ENCODE results near the gene RND1. TPM values are rescaled to one million over a fixed set of nuclear protein-coding genes. Genes with fewer than 3 reads are reported as not detected.

RND1 gene
- total and polyA plus RNA-seq, 2 of the 13 experiments (the other 11 are each of a cell fraction or from before 2014, with no cell fraction given) = 1.8 to 1.9 TPM

GRCh38 chr12:48889679-48890078 is 24.0 kb upstream of the RND1 start (continued):
- TF ChIP-seq MYPOP (CRISPR knock-in tag; IDR thresholded peaks at IDR 0.05) = no peak
- TF ChIP-seq TBP (CRISPR knock-in tag; IDR thresholded peaks at IDR 0.05) = no peak
- TF ChIP-seq ZNF703 (CRISPR knock-in tag; IDR thresholded peaks at IDR 0.05; ENCODE audit: borderline replicate concordance) = no peak
- TF ChIP-seq, protein P1, sequence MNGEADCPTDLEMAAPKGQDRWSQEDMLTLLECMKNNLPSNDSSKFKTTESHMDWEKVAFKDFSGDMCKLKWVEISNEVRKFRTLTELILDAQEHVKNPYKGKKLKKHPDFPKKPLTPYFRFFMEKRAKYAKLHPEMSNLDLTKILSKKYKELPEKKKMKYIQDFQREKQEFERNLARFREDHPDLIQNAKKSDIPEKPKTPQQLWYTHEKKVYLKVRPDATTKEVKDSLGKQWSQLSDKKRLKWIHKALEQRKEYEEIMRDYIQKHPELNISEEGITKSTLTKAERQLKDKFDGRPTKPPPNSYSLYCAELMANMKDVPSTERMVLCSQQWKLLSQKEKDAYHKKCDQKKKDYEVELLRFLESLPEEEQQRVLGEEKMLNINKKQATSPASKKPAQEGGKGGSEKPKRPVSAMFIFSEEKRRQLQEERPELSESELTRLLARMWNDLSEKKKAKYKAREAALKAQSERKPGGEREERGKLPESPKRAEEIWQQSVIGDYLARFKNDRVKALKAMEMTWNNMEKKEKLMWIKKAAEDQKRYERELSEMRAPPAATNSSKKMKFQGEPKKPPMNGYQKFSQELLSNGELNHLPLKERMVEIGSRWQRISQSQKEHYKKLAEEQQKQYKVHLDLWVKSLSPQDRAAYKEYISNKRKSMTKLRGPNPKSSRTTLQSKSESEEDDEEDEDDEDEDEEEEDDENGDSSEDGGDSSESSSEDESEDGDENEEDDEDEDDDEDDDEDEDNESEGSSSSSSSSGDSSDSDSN (CRISPR knock-in tag; IDR thresholded peaks at IDR 0.05) = no peak
- TF ChIP-seq KDM5A (IDR thresholded peaks at IDR 0.05; ENCODE audit: borderline replicate concordance, low read length) = no peak
- no peak for TF ChIP-seq PHF20 (CRISPR knock-in tag; IDR thresholded peaks at IDR 0.05)
- TF ChIP-seq ZNF564 (CRISPR knock-in tag; IDR thresholded peaks at IDR 0.05) = no peak

DNA sequence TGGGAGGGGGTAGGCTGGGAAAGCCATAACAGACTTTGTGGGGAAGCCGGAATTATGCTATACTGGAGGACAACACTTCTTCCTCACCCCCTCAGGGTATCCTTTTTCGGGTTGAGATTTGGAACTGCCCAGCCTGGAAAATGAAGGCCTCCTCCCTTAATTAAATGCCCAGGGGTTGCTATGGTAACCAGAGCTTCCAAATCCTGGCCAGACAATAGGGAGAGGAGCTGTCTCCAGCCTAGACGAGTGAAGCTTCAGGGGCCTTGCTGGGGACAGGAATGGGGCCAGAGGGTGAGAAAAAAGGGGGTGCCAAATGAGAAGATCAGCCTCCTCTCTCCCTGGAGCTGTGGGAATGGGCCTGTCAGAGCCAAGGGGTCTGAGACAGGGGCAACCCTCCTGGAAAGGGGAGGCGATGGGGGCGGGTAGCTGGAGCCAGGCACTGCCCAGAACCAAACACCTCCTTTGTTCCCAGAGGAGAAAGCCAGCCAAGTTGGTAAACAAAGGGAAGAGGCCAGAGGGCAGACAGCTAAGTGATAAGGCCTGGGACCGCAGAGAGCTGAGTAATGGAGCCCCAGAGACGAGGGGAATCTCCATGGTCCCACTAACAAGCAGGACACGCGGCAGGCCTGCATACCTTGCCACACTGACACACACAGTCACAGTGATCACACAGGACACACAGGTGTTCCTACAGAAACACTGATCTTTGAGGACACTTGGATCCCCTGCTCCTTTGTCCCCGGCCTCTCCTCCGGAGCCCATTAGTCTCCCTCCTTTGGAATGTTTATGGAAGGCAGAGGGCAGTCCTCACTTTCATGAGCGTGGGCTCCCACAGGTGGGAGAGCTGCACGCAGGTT is 17.9 kb upstream of the RND1 start:
- FAIRE-seq = peak; percentile 72
- peak; percentile 81 for ATAC-seq
- no peak overlapping the region for H3K27ac ChIP-seq (ENCODE audit: extremely low read length, insufficient read depth, low read length)
- no TSS peak for BruUV-seq (replicated peaks)
- peaks cover 84% of the 10 kb centered on the region for H3K4me1 ChIP-seq (ENCODE audit: insufficient read depth, low read length)
- 3% methylated on average over 6 of the region's 13 CpGs for WGBS (ENCODE audit: low lambda C conversion rate)
- in situ Hi-C loops (cut with HindIII; ENCODE audit: extremely low pct_ligation_motif_present, low pct_unique_long_range_greater_than_20kb) (no loop called here), intact Hi-C loops (cut with micrococcal nuclease; ENCODE audit: unreplicated experiment) (loop anchor here (1.0 to 2.0 kb wide), 2 partner anchors 17 to 201 kb away; partner anchors contain the start of gene KANSL2)
- H3K4me2 ChIP-seq (ENCODE audit: low read depth, low read length) = peak overlapping the region; percentile 93
- no peaks in the 10 kb centered on the region for H4K20me1 ChIP-seq (ENCODE audit: insufficient read depth, low read length)
- H3K79me2 ChIP-seq (ENCODE audit: insufficient read depth, low read length) = no peaks in the 10 kb centered on the region
- H3K36me3 ChIP-seq (replicated peaks in 1 of 2; ENCODE audit: control insufficient read depth in 1 of 2, insufficient read depth in 2 of 2, low read length in 2 of 2) = no peaks in the 10 kb centered on the region
- H2AFZ ChIP-seq (ENCODE audit: low read length) = no peak overlapping the region
- DNase-seq (ENCODE audit: low spot score) = peak; percentile 73
- peak overlapping the region; percentile 45; the same call in 1 of the 2 replicates for H3K9ac ChIP-seq (ENCODE audit: insufficient read depth, low read depth, low read length)
- CTCF ChIA-PET (ENCODE audit: low intra/inter-chr PET ratio, low total read pairs) = no interaction called here
- peaks cover 2 to 19% of the 10 kb centered on the region in 2 experiments; a peak in 3 of 5 replicates for H3K27me3 ChIP-seq (ENCODE audit: control insufficient read depth in 1 of 2, insufficient read depth in 2 of 2, low read length in 2 of 2)
- POLR2A ChIA-PET = interaction anchor here (1.1 to 3.7 kb wide), 8 partner anchors 11 to 115 kb away, joined by 3 to 52 read pairs (median 4); partner anchors contain the start of genes DDX23 and RND1
- peak overlapping the region; percentile 25 to 64 (median 37) for H3K4me3 ChIP-seq (replicated peaks in 1 of 3; ENCODE audit: insufficient read depth in 1 of 3, low read depth in 2 of 3, low read length in 3 of 3)
- H3K9me3 ChIP-seq (ENCODE audit: low read length) = no peaks in the 10 kb centered on the region
- no peak for TF ChIP-seq NONO (IDR thresholded peaks at IDR 0.05)
- TF ChIP-seq NONO (CRISPR knock-in tag; conservative IDR thresholded peaks at IDR 0.05) = peak; percentile 52; the same call in 1 of the 2 replicates
- no peak for TF ChIP-seq SOX6 (IDR thresholded peaks at IDR 0.05)
- TF ChIP-seq SOX6 (CRISPR knock-in tag; IDR thresholded peaks at IDR 0.05) = peak; percentile 95
- TF ChIP-seq POLR2AphosphoS5 (IDR thresholded peaks at IDR 0.05; ENCODE audit: low read depth, low read length) = no peak
- no peak for TF ChIP-seq REXO4 (CRISPR knock-in tag; IDR thresholded peaks at IDR 0.05; ENCODE audit: borderline replicate concordance)
- TF ChIP-seq, protein P2, sequence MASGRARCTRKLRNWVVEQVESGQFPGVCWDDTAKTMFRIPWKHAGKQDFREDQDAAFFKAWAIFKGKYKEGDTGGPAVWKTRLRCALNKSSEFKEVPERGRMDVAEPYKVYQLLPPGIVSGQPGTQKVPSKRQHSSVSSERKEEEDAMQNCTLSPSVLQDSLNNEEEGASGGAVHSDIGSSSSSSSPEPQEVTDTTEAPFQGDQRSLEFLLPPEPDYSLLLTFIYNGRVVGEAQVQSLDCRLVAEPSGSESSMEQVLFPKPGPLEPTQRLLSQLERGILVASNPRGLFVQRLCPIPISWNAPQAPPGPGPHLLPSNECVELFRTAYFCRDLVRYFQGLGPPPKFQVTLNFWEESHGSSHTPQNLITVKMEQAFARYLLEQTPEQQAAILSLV (CRISPR knock-in tag; IDR thresholded peaks at IDR 0.05; ENCODE audit: borderline replicate concordance) = 0 out of 2 replicates have a peak, but pooled peaks have one; percentile 63

Data from HepG2 (cell line).